Loucy (cell line): ENCODE data around the gene CEACAM16.
"Not testable (repeated sequence)": the region's sequence is repeated elsewhere in the genome, so short reads cannot be mapped to it uniquely, and the experiment has no call there.

Experiments used
- H2AFZ ChIP-seq: fragments of 200-600 bp; sonication (generic); 2 replicates; pipeline ENCODE4 v1.6.0; 2016; ENCODE audit warnings: antibody characterized with exemption, mild to moderate bottlenecking, low read length, moderate library complexity
- H3F3A ChIP-seq: fragments of 200-600 bp; 2 replicates; pipeline ENCODE4 v1.6.0; 2016; ENCODE audit warnings: antibody characterized with exemption, low read depth, mild to moderate bottlenecking
- H3K27me3 ChIP-seq: fragments of 200-600 bp; sonication (generic); 2 replicates; pipeline ENCODE4 v1.6.1; 2014; ENCODE audit warnings: low read length, mild to moderate bottlenecking; ENCODE audit not compliant: insufficient read depth, poor library complexity, severe bottlenecking
- H3K36me3 ChIP-seq: fragments of 200-600 bp; sonication (generic); 2 replicates; pipeline ENCODE4 v1.6.1; 2016; ENCODE audit warnings: low read length; ENCODE audit not compliant: insufficient read depth
- H3K4me1 ChIP-seq: fragments of 200-600 bp; sonication (generic); 2 replicates; pipeline ENCODE4 v1.5.1; 2014; ENCODE audit warnings: low read length, mild to moderate bottlenecking; ENCODE audit not compliant: insufficient read depth, poor library complexity, severe bottlenecking
- H3K4me2 ChIP-seq: fragments of 200-600 bp; sonication (generic); 2 replicates; pipeline ENCODE4 v1.6.0; 2014; ENCODE audit warnings: antibody characterized with exemption, low read length, low read depth, mild to moderate bottlenecking; ENCODE audit not compliant: poor library complexity, severe bottlenecking
- H3K4me3 ChIP-seq: fragments of 200-600 bp; sonication (generic); 2 replicates; pipeline ENCODE4 v1.5.1; 2014; ENCODE audit warnings: low read length, mild to moderate bottlenecking, mixed read lengths; ENCODE audit not compliant: poor library complexity, severe bottlenecking
- H3K79me2 ChIP-seq: fragments of 200-600 bp; sonication (generic); 2 replicates; pipeline ENCODE4 v1.6.1; 2014; ENCODE audit warnings: low read length; ENCODE audit not compliant: insufficient read depth
- H3K9ac ChIP-seq: fragments of 200-600 bp; sonication (generic); 2 replicates; pipeline ENCODE4 v1.6.0; 2014; ENCODE audit warnings: mild to moderate bottlenecking, low read depth, low read length, moderate library complexity; ENCODE audit not compliant: poor library complexity, severe bottlenecking
- H3K9me2 ChIP-seq: fragments of 200-600 bp; sonication (generic); replicated peaks from 2 replicates; pipeline ENCODE4 v1.6.1; 2016; ENCODE audit warnings: low read depth, low read length, mixed read lengths
- H3K9me3 ChIP-seq: fragments of 200-600 bp; sonication (generic); 2 replicates; pipeline ENCODE4 v1.6.1; 2014; ENCODE audit warnings: mild to moderate bottlenecking, antibody characterized with exemption, low read length, low read depth; ENCODE audit not compliant: insufficient read depth
- H4K20me1 ChIP-seq: fragments of 200-600 bp; sonication (generic); 2 replicates; pipeline ENCODE4 v1.6.0; 2014; ENCODE audit warnings: antibody characterized with exemption, low read length, mild to moderate bottlenecking; ENCODE audit not compliant: insufficient read depth, poor library complexity, severe bottlenecking
- EZH2phosphoT487 ChIP-seq: fragments of 200-600 bp; IDR thresholded peaks from 2 replicates; pipeline ENCODE4 v1.6.1; 2018; ENCODE audit warnings: antibody characterized with exemption, mild to moderate bottlenecking, moderate library complexity, borderline replicate concordance
- TF ChIP-seq, protein P1 (sequence below): fragments of 200-600 bp; sonication (generic); conservative IDR thresholded peaks from 2 replicates; pipeline ENCODE4 v1.5.1; 2014; ENCODE audit warnings: mild to moderate bottlenecking, antibody characterized with exemption, low read length

CEACAM16 gene

GRCh38 chr19:44683434-44684210 lies 15.3 kb upstream of the CEACAM16 start:
- Histone ChIP-seq H3K79me2 (no peaks in the 10 kb centered on the region), H2AFZ (peak overlapping the region; percentile 36), H3K9me2 (no peaks in the 10 kb centered on the region), H4K20me1 (no peaks in the 10 kb centered on the region), H3K4me3 (no peak overlapping the region), H3K9me3 (no peaks in the 10 kb centered on the region), H3K4me1 (no peaks in the 10 kb centered on the region), H3K4me2 (no peak overlapping the region), H3F3A (no peaks in the 10 kb centered on the region), H3K9ac (no peak overlapping the region), H3K36me3 (no peaks in the 10 kb centered on the region), H3K27me3 (no peaks in the 10 kb centered on the region)
- TF ChIP-seq EZH2phosphoT487, result no peak
- TF ChIP-seq, protein P1, sequence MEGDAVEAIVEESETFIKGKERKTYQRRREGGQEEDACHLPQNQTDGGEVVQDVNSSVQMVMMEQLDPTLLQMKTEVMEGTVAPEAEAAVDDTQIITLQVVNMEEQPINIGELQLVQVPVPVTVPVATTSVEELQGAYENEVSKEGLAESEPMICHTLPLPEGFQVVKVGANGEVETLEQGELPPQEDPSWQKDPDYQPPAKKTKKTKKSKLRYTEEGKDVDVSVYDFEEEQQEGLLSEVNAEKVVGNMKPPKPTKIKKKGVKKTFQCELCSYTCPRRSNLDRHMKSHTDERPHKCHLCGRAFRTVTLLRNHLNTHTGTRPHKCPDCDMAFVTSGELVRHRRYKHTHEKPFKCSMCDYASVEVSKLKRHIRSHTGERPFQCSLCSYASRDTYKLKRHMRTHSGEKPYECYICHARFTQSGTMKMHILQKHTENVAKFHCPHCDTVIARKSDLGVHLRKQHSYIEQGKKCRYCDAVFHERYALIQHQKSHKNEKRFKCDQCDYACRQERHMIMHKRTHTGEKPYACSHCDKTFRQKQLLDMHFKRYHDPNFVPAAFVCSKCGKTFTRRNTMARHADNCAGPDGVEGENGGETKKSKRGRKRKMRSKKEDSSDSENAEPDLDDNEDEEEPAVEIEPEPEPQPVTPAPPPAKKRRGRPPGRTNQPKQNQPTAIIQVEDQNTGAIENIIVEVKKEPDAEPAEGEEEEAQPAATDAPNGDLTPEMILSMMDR, result no peak; the same call in 1 of the 2 replicates

- not testable (repeated sequence) for H3K4me3 ChIP-seq, H3K9me2 ChIP-seq, H3K36me3 ChIP-seq, H3K79me2 ChIP-seq, H3K27me3 ChIP-seq, H3K4me1 ChIP-seq, H3K9me3 ChIP-seq, H2AFZ ChIP-seq, H3K9ac ChIP-seq, H4K20me1 ChIP-seq, H3K4me2 ChIP-seq, H3F3A ChIP-seq
These were observed 14.6 kb upstream of the CEACAM16 start for GRCh38 chr19:44684396-44684795.

DNA sequence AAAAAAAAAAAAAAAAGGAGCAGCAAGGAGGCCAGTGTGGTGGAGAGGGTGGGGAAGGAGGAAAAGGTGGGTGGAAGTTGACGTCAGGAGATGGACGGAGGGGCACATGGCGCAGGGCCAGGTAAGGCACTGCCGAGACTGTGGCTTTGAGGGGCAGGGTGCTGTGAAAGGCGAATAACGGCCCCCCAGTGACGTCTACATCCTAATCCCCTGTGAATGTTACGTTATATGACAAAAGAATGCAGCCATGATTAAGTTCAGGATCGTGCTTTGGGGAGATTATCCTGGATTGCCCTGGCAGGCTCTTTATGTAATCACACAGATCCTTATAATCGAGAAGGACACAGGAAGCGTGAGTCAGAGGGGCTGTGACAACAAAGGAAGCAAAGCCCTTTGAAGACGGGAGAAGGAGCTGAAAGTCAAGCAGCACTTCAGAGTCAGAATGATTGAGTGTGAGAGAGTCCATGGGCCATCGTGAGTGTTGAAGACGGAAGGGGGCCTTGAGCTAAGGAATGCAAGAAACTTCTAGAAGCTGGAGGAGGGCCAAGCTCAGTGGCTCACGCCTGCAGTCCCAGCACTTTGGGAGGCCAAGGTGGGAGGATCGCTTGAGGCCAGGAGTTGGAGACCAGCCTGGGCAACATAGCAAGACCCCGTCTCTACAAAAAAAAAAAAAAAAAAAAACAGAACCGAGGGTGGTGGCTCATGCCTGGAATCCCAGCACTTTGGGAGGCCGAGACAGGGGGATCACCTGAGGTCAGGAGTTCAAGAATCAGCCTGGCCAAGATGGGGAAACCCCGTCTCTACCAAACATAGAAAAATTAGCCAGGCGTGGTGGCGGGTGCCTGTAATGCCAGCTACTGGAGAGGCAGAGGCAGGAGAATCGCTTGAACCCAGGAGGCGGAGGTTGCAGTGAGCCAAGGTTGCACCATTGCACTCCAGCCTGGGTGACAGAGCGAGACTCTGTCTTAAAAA lies 13.8 kb upstream of the CEACAM16 start:
- Histone ChIP-seq H3K36me3 (no peaks in the 10 kb centered on the region), H3K4me3 (no peak overlapping the region), H3F3A (no peaks in the 10 kb centered on the region), H3K9ac (no peak overlapping the region), H2AFZ (peak overlapping the region; percentile 59; the same call in 1 of the 2 replicates), H3K4me2 (no peak overlapping the region), H3K27me3 (no peaks in the 10 kb centered on the region), H3K79me2 (no peaks in the 10 kb centered on the region), H3K9me3 (no peaks in the 10 kb centered on the region), H3K4me1 (no peaks in the 10 kb centered on the region), H4K20me1 (no peaks in the 10 kb centered on the region), H3K9me2 (no peaks in the 10 kb centered on the region)
- TF ChIP-seq, protein P1, result no peak
- TF ChIP-seq EZH2phosphoT487, result no peak
